ENCODE data around the gene CDK5RAP1. TPM values are rescaled to one million over a fixed set of nuclear protein-coding genes. Genes with fewer than 3 reads are reported as not detected.

CDK5RAP1 gene
- polyA plus RNA-seq, 1 donor (not counting 4 experiments of a cell fraction or from before 2014, with no cell fraction given) = 34.0 TPM

- H3K9me1 ChIP-seq (ENCODE audit: control insufficient read depth, extremely low read depth, insufficient read depth, low read length) = no peaks in the 10 kb centered on the region
- H3K4me1 ChIP-seq (ENCODE audit: control insufficient read depth, extremely low read depth, insufficient read depth, low read length) = peaks cover 4% of the 10 kb centered on the region
- H3K27ac ChIP-seq (ENCODE audit: control insufficient read depth, insufficient read depth, low read length) = no peak within 1 kb of the TSS
- H3K4me2 ChIP-seq (ENCODE audit: control insufficient read depth, extremely low read depth, insufficient read depth, low read depth, low read length) = peak within 1 kb of the TSS; percentile 83
- H2AFZ ChIP-seq (ENCODE audit: control insufficient read depth, low read length) = peak within 1 kb of the TSS; percentile 95
- H3K27me3 ChIP-seq (ENCODE audit: control insufficient read depth, extremely low read depth, insufficient read depth, low read length) = peaks cover 7% of the 10 kb centered on the region
- dilution Hi-C loops (cut with MboI; ENCODE audit: extremely low pct_ligation_motif_present, low sequenced_read_pairs) = no loop called here
- no peaks in the 10 kb centered on the region for H3K36me3 ChIP-seq (ENCODE audit: control insufficient read depth in 2 of 2, extremely low read depth in 1 of 2, insufficient read depth in 2 of 2, low read length in 2 of 2)
- H4K20me1 ChIP-seq (ENCODE audit: control insufficient read depth, extremely low read depth, insufficient read depth, low read length) = no peaks in the 10 kb centered on the region
- DNase-seq (ENCODE audit: low read depth, low spot score) (no peak), FAIRE-seq (no peak)
- no peak for TF ChIP-seq CTCF (optimal IDR thresholded peaks at IDR 0.05 in 1 of 3, IDR thresholded peaks at IDR 0.05 in 1 of 3, conservative IDR thresholded peaks at IDR 0.05 in 1 of 3; ENCODE audit: extremely low read depth in 1 of 3, insufficient read depth in 2 of 3, low read length in 3 of 3)
- TF ChIP-seq EZH2 (IDR thresholded peaks at IDR 0.05; ENCODE audit: low read length) = no peak
- peak within 1 kb of the TSS; percentile 52 for H3K9ac ChIP-seq (ENCODE audit: control insufficient read depth, extremely low read depth, insufficient read depth, low read length)
- peak within 1 kb of the TSS; percentile 49 to 86 (median 70) for H3K4me3 ChIP-seq (ENCODE audit: control insufficient read depth in 2 of 3, extremely low read depth in 1 of 3, insufficient read depth in 2 of 3, low read depth in 1 of 3, low read length in 3 of 3)
- H3K79me2 ChIP-seq (ENCODE audit: control insufficient read depth, insufficient read depth, low read length) = no peaks in the 10 kb centered on the region
- H3K9me3 ChIP-seq (ENCODE audit: control insufficient read depth, low read depth, low read length) = no peaks in the 10 kb centered on the region
Measured at GRCh38 chr20:33443512-33444239, 42.4 kb upstream of the CDK5RAP1 start, which contains the start of gene SNTA1. SNTA1 (minus strand) TSS chr20:33443763; CDS start chr20:33443620, 143 bp downstream.

- Histone ChIP-seq H4K20me1 (ENCODE audit: control insufficient read depth, extremely low read depth, insufficient read depth, low read length) (no peaks in the 10 kb centered on the region), H3K9me1 (ENCODE audit: control insufficient read depth, extremely low read depth, insufficient read depth, low read length) (no peaks in the 10 kb centered on the region), H3K4me2 (ENCODE audit: control insufficient read depth, extremely low read depth, insufficient read depth, low read depth, low read length) (peak overlapping the region; percentile 66), H3K79me2 (ENCODE audit: control insufficient read depth, insufficient read depth, low read length) (no peaks in the 10 kb centered on the region), H2AFZ (ENCODE audit: control insufficient read depth, low read length) (peak overlapping the region; percentile 46), H3K9ac (ENCODE audit: control insufficient read depth, extremely low read depth, insufficient read depth, low read length) (peak overlapping the region; percentile 15), H3K27ac (ENCODE audit: control insufficient read depth, insufficient read depth, low read length) (no peak overlapping the region), H3K4me1 (ENCODE audit: control insufficient read depth, extremely low read depth, insufficient read depth, low read length) (peaks cover 4% of the 10 kb centered on the region), H3K27me3 (ENCODE audit: control insufficient read depth, extremely low read depth, insufficient read depth, low read length) (peaks cover 7% of the 10 kb centered on the region), H3K36me3 (ENCODE audit: control insufficient read depth in 2 of 2, extremely low read depth in 1 of 2, insufficient read depth in 2 of 2, low read length in 2 of 2) (peaks cover 0 to 1% of the 10 kb centered on the region in 2 experiments), H3K9me3 (ENCODE audit: control insufficient read depth, low read depth, low read length) (no peaks in the 10 kb centered on the region), H3K4me3 (ENCODE audit: control insufficient read depth in 2 of 3, extremely low read depth in 1 of 3, insufficient read depth in 2 of 3, low read depth in 1 of 3, low read length in 3 of 3) (peak overlapping the region; percentile 49 to 70 (median 50))
- no peak for DNase-seq (ENCODE audit: low read depth, low spot score)
- TF ChIP-seq CTCF (optimal IDR thresholded peaks at IDR 0.05 in 1 of 3, IDR thresholded peaks at IDR 0.05 in 1 of 3, conservative IDR thresholded peaks at IDR 0.05 in 1 of 3; ENCODE audit: extremely low read depth in 1 of 3, insufficient read depth in 2 of 3, low read length in 3 of 3) = no peak
- TF ChIP-seq EZH2 (IDR thresholded peaks at IDR 0.05; ENCODE audit: low read length) = no peak
- dilution Hi-C loops (cut with MboI; ENCODE audit: extremely low pct_ligation_motif_present, low sequenced_read_pairs) = no loop called here
- no peak for FAIRE-seq
Measured at GRCh38 chr20:33443006-33443511, 41.7 kb upstream of the CDK5RAP1 start.
